HEK293T (cell line): ENCODE data around the gene ZNF474.

Source experiments
- BHLHE40 ChIP-seq: fragments of 450-650 bp; IDR thresholded peaks from 2 replicates; pipeline ENCODE4 v1.6.1; 2016; ENCODE audit warnings: mild to moderate bottlenecking, moderate library complexity, borderline replicate concordance
- FOXA1 ChIP-seq: fragments of 450-650 bp; IDR thresholded peaks from 2 replicates; pipeline ENCODE4 v1.6.1; 2016; ENCODE audit warnings: mild to moderate bottlenecking
- FOXM1 ChIP-seq: fragments of 450-650 bp; IDR thresholded peaks from 2 replicates; pipeline ENCODE4 v1.6.1; 2017; ENCODE audit warnings: mild to moderate bottlenecking, borderline replicate concordance
- L3MBTL2 ChIP-seq: fragments of 450-650 bp; conservative IDR thresholded peaks from 2 replicates; pipeline ENCODE4 v1.6.1; 2016; ENCODE audit warnings: mild to moderate bottlenecking
- NFRKB ChIP-seq: fragments of 450-650 bp; IDR thresholded peaks from 2 replicates; pipeline ENCODE4 v1.6.1; 2016; ENCODE audit warnings: mild to moderate bottlenecking, moderate library complexity
- SP1 ChIP-seq: fragments of 450-650 bp; IDR thresholded peaks from 2 replicates; pipeline ENCODE4 v1.6.1; 2017
- SUZ12 ChIP-seq: fragments of 450-650 bp; IDR thresholded peaks from 2 replicates; pipeline ENCODE4 v1.6.1; 2016; ENCODE audit warnings: mild to moderate bottlenecking
- ZNF384 ChIP-seq: fragments of 450-650 bp; IDR thresholded peaks from 2 replicates; pipeline ENCODE4 v1.6.1; 2016

GRCh38 chr5:122164831-122165558 is 35.6 kb downstream of the ZNF474 start:
- TF ChIP-seq FOXM1 (no peak), SP1 (no peak), BHLHE40 (no peak), SUZ12 (no peak), L3MBTL2 (no peak), ZNF384 (no peak), NFRKB (no peak), FOXA1 (no peak)
